H1 (cell line): ENCODE results near the gene SERPINF2. TPM values are rescaled to one million over a fixed set of nuclear protein-coding genes. Genes with fewer than 3 reads are reported as not detected.

Experiments
- CTCF ChIA-PET: fragments of 300-600 bp; sonication (Branson Sonifier 250); formaldehyde crosslinking; loops from one replicate; lab custom pipeline; 2021; ENCODE audit not compliant: partially characterized antibody; lab: Charles Lee
- POLR2A ChIA-PET: fragments of 300-600 bp; sonication (Branson Sonifier 250); formaldehyde crosslinking; loops from one replicate; lab custom pipeline; 2021; ENCODE audit warnings: inconsistent platforms; ENCODE audit not compliant: partially characterized antibody; lab: Charles Lee
- DNase-seq, 2 experiments: peaks; one replicate each; pipeline versions ENCODE4 v3.0.0 to v3.0.0-alpha.2; 2010 to 2022; ENCODE audit warnings: low spot score in 2 of 2, low read depth in 1 of 2, mixed read lengths in 1 of 2
- FAIRE-seq: peaks from 2 replicates; lab custom pipeline; 2011; peaks lifted over from hg19 to GRCh38; lab: Jason Lieb, UNC
- H2AFZ ChIP-seq: 2 replicates; pipeline ENCODE4 v1.8.1; 2012; ENCODE audit warnings: low read length, inconsistent platforms
- H2AK5ac ChIP-seq: 2 replicates; pipeline ENCODE4 v1.6.1; 2013; ENCODE audit warnings: low read depth, low read length
- H2BK120ac ChIP-seq: replicated peaks from 2 replicates; pipeline ENCODE3; 2013; ENCODE audit warnings: low read depth, low read length, inconsistent platforms
- H2BK12ac ChIP-seq: 2 replicates; pipeline ENCODE4 v1.6.1; 2013; ENCODE audit warnings: low read depth, low read length
- H2BK15ac ChIP-seq: 2 replicates; pipeline ENCODE4 v1.6.1; 2013; ENCODE audit warnings: low read length
- H2BK20ac ChIP-seq: 2 replicates; pipeline ENCODE4 v1.6.1; 2013; ENCODE audit warnings: low read length
- H2BK5ac ChIP-seq: 2 replicates; pipeline ENCODE4 v1.6.1; 2013; ENCODE audit warnings: low read depth, low read length
- H3K14ac ChIP-seq: 2 replicates; pipeline ENCODE4 v1.6.1; 2013; ENCODE audit warnings: inconsistent platforms; ENCODE audit not compliant: insufficient read length
- H3K18ac ChIP-seq: 2 replicates; pipeline ENCODE4 v1.6.1; 2013; ENCODE audit warnings: low read length; ENCODE audit errors: extremely low read depth
- H3K23ac ChIP-seq: 2 replicates; pipeline ENCODE4 v1.6.1; 2013; ENCODE audit warnings: inconsistent platforms; ENCODE audit not compliant: insufficient read length
- H3K23me2 ChIP-seq: 2 replicates; pipeline ENCODE4 v1.6.1; 2013; ENCODE audit warnings: low read depth, low read length
- H3K27ac ChIP-seq: 2 replicates; pipeline ENCODE4 v1.6.1; 2011; ENCODE audit warnings: low read depth, low read length, inconsistent platforms
- H3K27me3 ChIP-seq, 4 experiments: replicated peaks in 1 of 4; 1 replicate in 1 of 4; 2 replicates in 3 of 4; pipeline versions ENCODE4 v1.6.1 to v1.8.1; 2011 to 2013; ENCODE audit warnings: low read length in 3 of 4, mild to moderate bottlenecking in 3 of 4, inconsistent platforms in 2 of 4, mixed read lengths in 2 of 4, moderate library complexity in 1 of 4; ENCODE audit not compliant: control insufficient read depth in 3 of 4, insufficient read depth in 3 of 4; ENCODE audit errors: extremely low read depth in 1 of 4
- H3K36me3 ChIP-seq, 4 experiments: 2 replicates each; pipeline versions ENCODE4 v1.6.1 to v1.8.1; 2011 to 2013; ENCODE audit warnings: mild to moderate bottlenecking in 4 of 4, low read length in 3 of 4, moderate library complexity in 2 of 4, control low read depth in 1 of 4, inconsistent platforms in 1 of 4; ENCODE audit not compliant: insufficient read depth in 4 of 4, control insufficient read depth in 2 of 4
- H3K4ac ChIP-seq: replicated peaks from 2 replicates; pipeline ENCODE3; 2013; ENCODE audit warnings: low read length, low read depth, mixed read lengths, inconsistent platforms; ENCODE audit not compliant: insufficient read length
- H3K4me1 ChIP-seq, 4 experiments: replicated peaks in 1 of 4; 1 replicate in 1 of 4; 2 replicates in 3 of 4; pipeline versions ENCODE4 v1.6.1 to v1.8.1; 2011 to 2013; ENCODE audit warnings: low read length in 3 of 4, inconsistent platforms in 2 of 4, mixed read lengths in 1 of 4; ENCODE audit not compliant: insufficient read depth in 4 of 4, control insufficient read depth in 3 of 4
- H3K4me2 ChIP-seq, 2 experiments: 2 replicates each; pipeline versions ENCODE4 v1.6.1 to v1.8.1; 2011 to 2013; ENCODE audit warnings: low read depth in 2 of 2, low read length in 2 of 2, control low read depth in 1 of 2, inconsistent platforms in 1 of 2, mild to moderate bottlenecking in 1 of 2; ENCODE audit not compliant: insufficient read depth in 1 of 2
- H3K4me3 ChIP-seq, 4 experiments: fragments of 200-600, 300-600 bp in 1 of 4; sonication (generic), shearing (Covaris generic), sonication (Bioruptor Twin) in 1 of 4; 2 replicates each; pipeline versions ENCODE4 v1.5.1 to v1.8.1; 2011 to 2016; ENCODE audit warnings: low read length in 4 of 4, low read depth in 3 of 4, control low read depth in 2 of 4, inconsistent platforms in 2 of 4, mild to moderate bottlenecking in 2 of 4, mixed read lengths in 1 of 4, moderate library complexity in 1 of 4; ENCODE audit not compliant: insufficient read depth in 2 of 4; ENCODE audit errors: extremely low read depth in 1 of 4
- H3K56ac ChIP-seq: replicated peaks from 2 replicates; pipeline ENCODE3; 2013; ENCODE audit warnings: low read depth, mild to moderate bottlenecking, mixed read lengths, low read length, inconsistent platforms; ENCODE audit not compliant: insufficient read length
- H3K79me1 ChIP-seq: 2 replicates; pipeline ENCODE4 v1.6.1; 2013; ENCODE audit warnings: low read depth, low read length, control low read depth
- H3K79me2 ChIP-seq, 2 experiments: 2 replicates each; pipeline versions ENCODE4 v1.6.1 to v1.8.1; 2012 to 2013; ENCODE audit warnings: low read length in 2 of 2, mild to moderate bottlenecking in 2 of 2, inconsistent platforms in 1 of 2; ENCODE audit not compliant: insufficient read depth in 2 of 2, control insufficient read depth in 1 of 2
- H3K9ac ChIP-seq, 4 experiments: replicated peaks in 1 of 4; 1 replicate in 1 of 4; 2 replicates in 3 of 4; pipeline versions ENCODE4 v1.6.1 to v1.8.1; 2011 to 2013; ENCODE audit warnings: low read depth in 3 of 4, low read length in 3 of 4, control low read depth in 2 of 4, mild to moderate bottlenecking in 2 of 4, moderate library complexity in 2 of 4, inconsistent platforms in 1 of 4; ENCODE audit errors: extremely low read depth in 1 of 4
- H3K9me3 ChIP-seq, 2 experiments: 2 replicates each; pipeline versions ENCODE4 v1.6.1 to v1.8.1; 2012 to 2013; ENCODE audit warnings: mild to moderate bottlenecking in 2 of 2, moderate library complexity in 2 of 2, control low read depth in 1 of 2, inconsistent platforms in 1 of 2, low read depth in 1 of 2, low read length in 1 of 2, mixed read lengths in 1 of 2; ENCODE audit not compliant: insufficient read depth in 2 of 2
- H4K20me1 ChIP-seq, 2 experiments: replicated peaks in 1 of 2; 2 replicates each; pipeline versions ENCODE3 to v1.8.1; 2011 to 2013; ENCODE audit warnings: inconsistent platforms in 2 of 2, low read length in 2 of 2, mild to moderate bottlenecking in 1 of 2; ENCODE audit not compliant: insufficient read depth in 2 of 2, control insufficient read depth in 1 of 2
- H4K5ac ChIP-seq: 2 replicates; pipeline ENCODE4 v1.6.1; 2013; ENCODE audit warnings: low read length, low read depth, mixed read lengths, inconsistent platforms; ENCODE audit not compliant: insufficient read length
- H4K8ac ChIP-seq: 2 replicates; pipeline ENCODE4 v1.8.0; 2013; ENCODE audit warnings: mild to moderate bottlenecking, moderate library complexity, low read length, inconsistent platforms; ENCODE audit not compliant: insufficient read depth; ENCODE audit errors: extremely low read depth
- H4K91ac ChIP-seq: replicated peaks from 2 replicates; pipeline ENCODE3; 2013; ENCODE audit warnings: low read length, mixed read lengths, inconsistent platforms; ENCODE audit not compliant: insufficient read length
- ATF2 ChIP-seq: IDR thresholded peaks from 2 replicates; pipeline ENCODE4 v1.6.1; 2012; ENCODE audit warnings: low read length, inconsistent platforms
- BCL11A ChIP-seq, 2 experiments: IDR thresholded peaks; one replicate each; pipeline ENCODE4 v1.6.1; 2011; ENCODE audit warnings: low read depth in 2 of 2, low read length in 2 of 2, mild to moderate bottlenecking in 2 of 2
- CBX8 ChIP-seq: fragments of 300-800, 300-1000 bp; sonication (generic); IDR thresholded peaks from 2 replicates; pipeline ENCODE4 v1.7.1; 2016; ENCODE audit warnings: low read depth, low read length, borderline replicate concordance
- CEBPB ChIP-seq: IDR thresholded peaks from 2 replicates; pipeline ENCODE4 v1.6.1; 2012; ENCODE audit warnings: low read depth, low read length
- CHD2 ChIP-seq: IDR thresholded peaks from 2 replicates; pipeline ENCODE4 v1.6.1; 2012; ENCODE audit warnings: low read length, improper control_type of control experiment
- E2F6 ChIP-seq: IDR thresholded peaks from 2 replicates; pipeline ENCODE4 v1.6.1; 2012; ENCODE audit warnings: inconsistent platforms
- GABPA ChIP-seq: IDR thresholded peaks from 2 replicates; pipeline ENCODE4 v1.6.1; 2011; ENCODE audit warnings: mild to moderate bottlenecking, low read length, moderate library complexity, borderline replicate concordance; ENCODE audit not compliant: insufficient read depth
- HDAC6 ChIP-seq: IDR thresholded peaks from one replicate; pipeline ENCODE4 v1.7.1; 2012; ENCODE audit warnings: low read depth, mild to moderate bottlenecking, inconsistent platforms, low read length, moderate library complexity
- JUN ChIP-seq: IDR thresholded peaks from 2 replicates; pipeline ENCODE4 v1.6.1; 2011; ENCODE audit warnings: low read depth, mild to moderate bottlenecking, improper control_type of control experiment, low read length
- NANOG ChIP-seq: IDR thresholded peaks from 2 replicates; pipeline ENCODE4 v1.6.1; 2011; ENCODE audit warnings: low read length, low read depth, mild to moderate bottlenecking, inconsistent platforms; ENCODE audit not compliant: insufficient read depth, poor library complexity, severe bottlenecking
- WGBS, 2 experiments: shearing (Covaris generic) in 1 of 2; methylation state at CpG; one replicate each; pipeline versions ENCODE4 v1.1.6 to v1.1.7; 2013 to 2015; ENCODE audit warnings: low lambda C conversion rate in 2 of 2, mixed read lengths in 2 of 2, inconsistent platforms in 1 of 2, low coverage in 1 of 2, missing lambda C conversion rate in 1 of 2; ENCODE audit not compliant: insufficient replicate concordance in 2 of 2, insufficient coverage in 1 of 2, insufficient read length in 1 of 2; ENCODE audit errors: extremely low coverage in 1 of 2, missing lambda C conversion rate in 1 of 2; 5-methylcytosine and 5-hydroxymethylcytosine counted together
- polyA plus RNA-seq, 7 experiments: library from polyadenylated mRNA; depleted of rRNA in 3 of 7; stranded (reverse) in 5 of 7; unstranded in 2 of 7; fragments of >200 nt in 5 of 7; fragments of 200-250 nt in 2 of 7; gene quantifications; 1 replicate in 5 of 7; 2 replicates in 1 of 7; 4 replicates in 1 of 7; pipeline versions ENCODE4 v1.2.1 to v1.2.3, GENCODE V29; 2011 to 2013; ENCODE audit warnings: missing spikeins in 2 of 7, mixed read lengths in 2 of 7
- total RNA-seq: library from RNA; stranded (reverse); fragmentation: NEBNext Ultra II Directional; extraction: Animal tissue kit (Norgen Biotek cat#: 25700); gene quantifications from 2 replicates; pipeline ENCODE4 v1.2.1, GENCODE V29; 2021

The SERPINF2 gene
- total and polyA plus RNA-seq, 2 of the 8 experiments (the other 6 are each of a cell fraction or from before 2014, with no cell fraction given), result 1.8 to 3.2 TPM

- no peak overlapping the region for H2AK5ac ChIP-seq
- no peak overlapping the region for H2BK15ac ChIP-seq
- no peak overlapping the region for H3K9ac ChIP-seq
- no peak overlapping the region for H4K91ac ChIP-seq
- no peaks in the 10 kb centered on the region for H3K9me3 ChIP-seq
- ChIA-PET POLR2A (interaction anchor here (1.3 to 3.1 kb wide), 4 partner anchors 10 to 35 kb away, joined by 3 to 17 read pairs (median 6); partner anchors contain the start of genes SERPINF1 and TLCD2), CTCF (interaction anchor here (0.6 to 2.6 kb wide), 10 partner anchors 10 to 365 kb away, joined by 3 to 8 read pairs (median 4); no protein-coding TSS in a partner anchor)
- H3K14ac ChIP-seq, result no peak overlapping the region
- H3K79me2 ChIP-seq, result no peaks in the 10 kb centered on the region; a peak in 1 of 4 replicates
- H3K18ac ChIP-seq, result no peak overlapping the region
- no peak overlapping the region for H3K4me2 ChIP-seq
- peaks cover 4% of the 10 kb centered on the region; the same call in 1 of the 2 replicates for H3K79me1 ChIP-seq
- H2BK120ac ChIP-seq, result no peak overlapping the region
- peaks cover 8% of the 10 kb centered on the region; the same call in 1 of the 2 replicates for H3K23me2 ChIP-seq
- no peak overlapping the region for H2BK5ac ChIP-seq
- H3K36me3 ChIP-seq, result no peaks in the 10 kb centered on the region; a peak in 3 of 8 replicates
- no peak overlapping the region for H4K5ac ChIP-seq
- no peak overlapping the region for H3K56ac ChIP-seq
- no peak overlapping the region for H2AFZ ChIP-seq
- H3K4ac ChIP-seq, result no peak overlapping the region
- peaks cover 0 to 5% (median 3%) of the 10 kb centered on the region in 4 experiments; a peak in 5 of 7 replicates for H3K4me1 ChIP-seq
- no peak for FAIRE-seq
- no peak overlapping the region for H3K27ac ChIP-seq
- DNase-seq, result no peak
- 0 out of 7 replicates have a peak, but pooled peaks cover 0 to 2% (median 0%) of the 10 kb centered on the region in 4 experiments for H3K27me3 ChIP-seq
- peaks cover 0 to 5% of the 10 kb centered on the region in 2 experiments for H4K20me1 ChIP-seq
- no peak overlapping the region for H2BK12ac ChIP-seq
- H3K23ac ChIP-seq, result no peak overlapping the region
- WGBS, 2 experiments, result 91% methylated on average over 18 of the region's 18 CpGs; no CpG with 5 or more reads in 1 of the 2 experiments
- H3K4me3 ChIP-seq, result no peak overlapping the region
- H4K8ac ChIP-seq, result no peak overlapping the region
- no peak overlapping the region for H2BK20ac ChIP-seq
- no peak for TF ChIP-seq JUN
- TF ChIP-seq ATF2, result no peak
- TF ChIP-seq NANOG, result no peak
- TF ChIP-seq CHD2, result no peak
- no peak for TF ChIP-seq GABPA
- no peak for TF ChIP-seq E2F6
- TF ChIP-seq CEBPB, result no peak
- TF ChIP-seq HDAC6, result no peak
- TF ChIP-seq BCL11A (IDR thresholded peaks at IDR 0.05; ENCODE audit: low read depth in 2 of 2, low read length in 2 of 2), result no peak
- no peak for TF ChIP-seq CBX8
Observed at GRCh38 chr17:1726626-1727257, 15.9 kb upstream of the SERPINF2 start.
